ENCODE data around the gene RFPL3.
"Not testable (repeated sequence)": the region's sequence is repeated elsewhere in the genome, so short reads cannot be mapped to it uniquely, and the experiment has no call there.

RFPL3 gene

GRCh38 chr22:32333769-32334659, 23.7 kb upstream of the RFPL3 start:
- DNase-seq (ENCODE audit: low spot score), result no peak
- ChIA-PET POLR2A (ENCODE audit: low non-redundant PET) (no interaction called here), CTCF (no interaction called here)
- no peak for TF ChIP-seq CTCF (conservative IDR thresholded peaks at IDR 0.05; ENCODE audit: low read depth)
- no peak overlapping the region for H3K27ac ChIP-seq

GRCh38 chr22:32334660-32335365, 22.9 kb upstream of the RFPL3 start:
- no peak for TF ChIP-seq CTCF (conservative IDR thresholded peaks at IDR 0.05; ENCODE audit: low read depth)
- CTCF ChIA-PET, result interaction anchor here (0.8 to 1.1 kb wide), 2 partner anchors 9 to 110 kb away, joined by 3 to 5 read pairs; no protein-coding TSS in a partner anchor
- POLR2A ChIA-PET (ENCODE audit: low non-redundant PET), result no interaction called here
- H3K27ac ChIP-seq, result no peak overlapping the region
- DNase-seq (ENCODE audit: low spot score), result no peak

- no peak for TF ChIP-seq CTCF (conservative IDR thresholded peaks at IDR 0.05; ENCODE audit: low read depth)
- CTCF ChIA-PET, result interaction anchor here (0.8 to 1.1 kb wide), 2 partner anchors 8 to 109 kb away, joined by 3 to 5 read pairs; no protein-coding TSS in a partner anchor
- DNase-seq (ENCODE audit: low spot score), result no peak
- no peak overlapping the region for H3K27ac ChIP-seq
- POLR2A ChIA-PET (ENCODE audit: low non-redundant PET), result no interaction called here
Measured at GRCh38 chr22:32335471-32335870, 22.2 kb upstream of the RFPL3 start.

GRCh38 chr22:32336121-32336603, 21.5 kb upstream of the RFPL3 start:
- TF ChIP-seq CTCF (conservative IDR thresholded peaks at IDR 0.05; ENCODE audit: low read depth), result no peak
- no peak overlapping the region for H3K27ac ChIP-seq
- ChIA-PET CTCF (interaction anchor here (0.8 kb wide), 1 partner anchor 109 kb away, joined by 5 read pairs; no protein-coding TSS in a partner anchor), POLR2A (ENCODE audit: low non-redundant PET) (no interaction called here)
- DNase-seq (ENCODE audit: low spot score), result no peak

GRCh38 chr22:32336771-32337424, 20.8 kb upstream of the RFPL3 start:
- ChIA-PET POLR2A (ENCODE audit: low non-redundant PET) (no interaction called here), CTCF (no interaction called here)
- TF ChIP-seq CTCF (conservative IDR thresholded peaks at IDR 0.05; ENCODE audit: low read depth), result no peak
- no peak for DNase-seq (ENCODE audit: low spot score)
- H3K27ac ChIP-seq, result no peak overlapping the region

GRCh38 chr22:32337425-32337824, 20.2 kb upstream of the RFPL3 start:
- H3K27ac ChIP-seq; POLR2A ChIA-PET (ENCODE audit: low non-redundant PET); DNase-seq (ENCODE audit: low spot score); CTCF ChIA-PET: not testable (repeated sequence)
